ENCODE results near the gene ANKRD6. TPM values are rescaled to one million over a fixed set of nuclear protein-coding genes. Genes with fewer than 3 reads are reported as not detected.

The ANKRD6 gene
- total and polyA plus RNA-seq, 3 experiments from 2014 or later = 2.8 to 3.4 (median 3.0) TPM

DNA sequence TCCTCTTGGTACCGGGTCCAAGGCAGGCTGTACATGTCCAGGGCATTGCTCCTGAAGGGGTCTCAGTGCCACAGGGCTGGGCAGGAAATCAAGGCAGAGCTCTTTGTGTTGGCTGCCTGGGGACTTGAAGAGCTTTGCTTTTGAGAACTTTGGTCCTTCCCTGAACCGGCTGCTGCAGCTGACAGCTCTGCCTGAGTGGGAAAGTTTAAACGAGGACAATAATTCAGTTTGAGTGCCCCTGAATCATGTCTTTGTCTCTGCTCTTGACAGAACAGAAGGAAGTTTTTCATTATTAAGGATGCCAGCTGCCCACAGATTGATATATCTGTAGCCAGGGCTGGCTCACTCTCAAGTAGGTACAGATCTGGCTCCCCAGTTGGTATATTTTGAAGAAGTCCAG is 56.1 kb downstream of the ANKRD6 start:
- no peak for DNase-seq
- Mint-ChIP-seq H3K9me3 (no peaks in the 10 kb centered on the region), H3K27ac (no peak overlapping the region), H3K4me3 (no peak overlapping the region), H3K4me1 (no peaks in the 10 kb centered on the region), H3K36me3 (peaks cover 0 to 2% (median 0%) of the 10 kb centered on the region in 3 donors), H3K27me3 (peaks cover 0 to 1% of the 10 kb centered on the region in 2 donors)
- Histone ChIP-seq H3K4me1 (ENCODE audit: insufficient read depth, low read length) (no peaks in the 10 kb centered on the region), H3K9me3 (ENCODE audit: low read length) (no peaks in the 10 kb centered on the region), H3K27ac (ENCODE audit: low read depth, low read length) (no peak overlapping the region), H3K4me3 (ENCODE audit: low read length) (no peak overlapping the region), H3K36me3 (ENCODE audit: insufficient read depth, low read length) (no peaks in the 10 kb centered on the region), H3K27me3 (ENCODE audit: insufficient read depth, low read length, poor library complexity, severe bottlenecking) (no peaks in the 10 kb centered on the region)
- ChIA-PET POLR2A (no interaction called here), CTCF (no interaction called here)

DNA sequence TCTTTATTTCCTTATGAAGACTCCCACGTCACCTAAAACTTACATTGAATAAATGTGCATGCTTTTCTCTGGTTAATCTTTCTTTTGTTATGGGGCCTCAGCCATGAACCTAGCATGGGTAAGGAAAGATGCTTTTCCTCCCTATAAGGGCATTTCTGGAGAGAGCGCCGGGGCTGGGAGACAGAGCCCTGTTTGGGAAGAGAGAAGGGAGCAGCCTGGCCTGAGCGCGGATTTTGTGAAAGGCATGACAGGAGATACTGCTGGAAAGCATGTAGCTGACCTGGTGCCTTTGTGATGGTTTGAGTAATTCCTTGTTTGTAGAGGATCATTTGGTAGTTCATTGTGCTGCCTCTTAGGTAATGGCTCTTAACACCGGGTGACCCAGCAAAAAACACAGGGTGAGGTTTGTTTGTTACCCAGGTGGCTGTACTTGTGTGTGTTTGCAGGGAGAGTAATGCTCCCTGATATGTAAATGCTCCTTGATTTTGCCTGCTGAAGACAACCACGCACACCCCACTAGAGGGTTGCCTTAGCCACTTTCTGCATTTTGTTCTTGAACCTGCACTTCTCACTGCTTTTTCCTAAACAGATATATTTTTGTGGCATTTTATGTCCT is 59.2 kb downstream of the ANKRD6 start:
- Mint-ChIP-seq H3K4me3 (no peak overlapping the region), H3K4me1 (no peaks in the 10 kb centered on the region), H3K36me3 (peaks cover 0 to 2% (median 0%) of the 10 kb centered on the region in 3 donors), H3K27me3 (peaks cover 1 to 4% of the 10 kb centered on the region in 2 donors), H3K9me3 (no peaks in the 10 kb centered on the region), H3K27ac (no peak overlapping the region)
- Histone ChIP-seq H3K36me3 (ENCODE audit: insufficient read depth, low read length) (no peaks in the 10 kb centered on the region), H3K4me3 (ENCODE audit: low read length) (no peak overlapping the region), H3K27ac (ENCODE audit: low read depth, low read length) (no peak overlapping the region), H3K4me1 (ENCODE audit: insufficient read depth, low read length) (no peaks in the 10 kb centered on the region), H3K27me3 (ENCODE audit: insufficient read depth, low read length, poor library complexity, severe bottlenecking) (no peaks in the 10 kb centered on the region), H3K9me3 (ENCODE audit: low read length) (no peaks in the 10 kb centered on the region)
- ChIA-PET POLR2A (no interaction called here), CTCF (no interaction called here)
- no peak for DNase-seq

DNA sequence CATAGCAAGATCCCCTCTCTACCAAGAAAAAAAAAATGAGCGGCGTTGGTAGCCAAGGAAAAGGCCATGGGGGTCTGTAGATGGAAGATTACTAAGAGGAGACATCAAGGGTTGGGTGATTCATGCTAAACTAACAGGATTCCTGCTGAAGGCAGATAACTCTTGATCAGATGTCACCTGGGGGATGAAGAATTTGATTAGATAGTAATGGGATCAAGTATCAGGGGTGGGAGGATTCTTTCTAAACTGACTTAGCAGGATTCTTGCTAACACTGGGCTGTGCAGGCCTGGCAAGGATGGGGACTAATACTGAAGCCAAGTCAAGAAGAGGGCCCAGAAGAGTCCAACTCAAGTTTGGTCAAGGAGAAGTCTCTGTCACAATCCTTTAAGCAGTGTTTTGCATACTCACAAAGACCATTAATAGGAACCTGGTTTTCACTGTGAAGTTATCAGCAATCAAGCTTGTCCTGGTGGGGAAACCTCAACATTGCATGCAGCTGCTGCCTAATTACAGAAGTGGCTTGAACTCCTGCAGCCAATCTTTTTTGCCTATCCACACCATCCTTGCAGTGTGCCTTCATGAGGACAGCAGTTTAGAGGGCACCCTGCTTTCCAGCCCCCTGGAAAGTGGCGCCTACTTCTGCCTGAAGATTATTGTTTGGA is 61.3 kb downstream of the ANKRD6 start:
- Histone ChIP-seq H3K4me3 (ENCODE audit: low read length) (no peak overlapping the region), H3K36me3 (ENCODE audit: insufficient read depth, low read length) (no peaks in the 10 kb centered on the region), H3K4me1 (ENCODE audit: insufficient read depth, low read length) (no peaks in the 10 kb centered on the region), H3K9me3 (ENCODE audit: low read length) (no peaks in the 10 kb centered on the region), H3K27me3 (ENCODE audit: insufficient read depth, low read length, poor library complexity, severe bottlenecking) (no peaks in the 10 kb centered on the region), H3K27ac (ENCODE audit: low read depth, low read length) (no peak overlapping the region)
- peaks cover 0 to 5% (median 2%) of the 10 kb centered on the region in 3 donors for H3K36me3 Mint-ChIP-seq
- peak overlapping the region in 1 of 8 donors; percentile 80 for H3K27ac Mint-ChIP-seq
- ChIA-PET CTCF (no interaction called here), POLR2A (no interaction called here)
- no peak for DNase-seq
- H3K4me1 Mint-ChIP-seq = no peaks in the 10 kb centered on the region
- peaks cover 1 to 4% of the 10 kb centered on the region in 2 donors for H3K27me3 Mint-ChIP-seq
- peak overlapping the region in 1 of 7 donors; percentile 63 for H3K4me3 Mint-ChIP-seq
- no peaks in the 10 kb centered on the region for H3K9me3 Mint-ChIP-seq

DNA sequence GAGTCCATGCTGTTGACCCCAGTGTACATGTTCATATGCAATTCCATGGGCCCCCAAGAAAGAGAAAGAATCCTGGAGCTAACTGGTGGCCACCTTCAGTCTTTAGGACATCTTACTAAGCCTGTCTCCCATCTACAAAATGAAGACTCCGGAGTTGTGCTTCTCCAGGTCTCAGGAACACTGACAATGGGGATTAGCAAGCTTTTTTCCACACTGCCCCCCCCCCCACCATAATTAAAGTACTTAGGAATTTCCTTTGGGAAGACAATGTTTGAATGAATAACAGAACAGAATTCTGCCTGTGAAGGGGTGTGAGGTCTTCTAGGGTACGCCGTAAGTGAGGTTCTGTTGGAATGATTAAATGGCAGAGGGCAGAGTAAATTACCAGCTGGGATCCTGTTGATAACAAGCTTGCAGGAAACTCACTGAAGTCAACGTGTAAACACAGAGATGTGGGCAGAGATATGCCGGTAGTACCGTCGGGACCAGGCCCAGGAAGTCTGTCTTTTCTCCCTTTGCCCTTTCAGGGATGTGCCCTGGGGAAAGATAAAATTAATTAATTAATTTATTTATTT is 63.1 kb downstream of the ANKRD6 start:
- Mint-ChIP-seq H3K9me3 (no peaks in the 10 kb centered on the region), H3K36me3 (peaks cover 0 to 7% (median 2%) of the 10 kb centered on the region in 3 donors), H3K4me3 (no peak overlapping the region), H3K27me3 (peaks cover 1 to 4% of the 10 kb centered on the region in 2 donors), H3K4me1 (no peaks in the 10 kb centered on the region), H3K27ac (no peak overlapping the region)
- ChIA-PET POLR2A (no interaction called here), CTCF (no interaction called here)
- Histone ChIP-seq H3K4me1 (ENCODE audit: insufficient read depth, low read length) (no peaks in the 10 kb centered on the region), H3K9me3 (ENCODE audit: low read length) (no peaks in the 10 kb centered on the region), H3K27me3 (ENCODE audit: insufficient read depth, low read length, poor library complexity, severe bottlenecking) (no peaks in the 10 kb centered on the region), H3K27ac (ENCODE audit: low read depth, low read length) (no peak overlapping the region), H3K36me3 (ENCODE audit: insufficient read depth, low read length) (no peaks in the 10 kb centered on the region), H3K4me3 (ENCODE audit: low read length) (no peak overlapping the region)
- no peak for DNase-seq

DNA sequence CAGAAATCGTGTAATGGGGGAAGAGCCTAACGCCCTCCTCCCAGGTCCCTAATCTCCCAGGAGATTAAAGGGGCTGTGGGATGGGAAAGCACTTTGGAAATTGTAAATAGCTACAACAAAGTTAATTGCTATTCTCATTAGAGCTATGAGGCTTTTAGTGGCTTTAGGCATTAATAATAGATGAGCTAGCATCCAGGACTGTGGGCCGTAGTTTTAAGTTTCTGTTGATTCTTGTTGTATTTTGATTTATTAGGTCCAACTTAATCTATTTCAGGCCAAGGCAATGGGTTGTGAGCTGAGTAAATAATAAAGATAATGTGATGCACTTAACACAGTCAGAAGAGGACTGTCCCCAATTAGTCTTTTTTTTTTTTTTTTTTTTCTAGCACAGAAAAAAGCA is 67.7 kb downstream of the ANKRD6 start:
- no peaks in the 10 kb centered on the region for H3K4me1 ChIP-seq (ENCODE audit: insufficient read depth, low read length)
- H3K27ac Mint-ChIP-seq = no peak overlapping the region
- no peak overlapping the region for H3K4me3 Mint-ChIP-seq
- CTCF ChIA-PET = interaction anchor here (0.7 kb wide), 2 partner anchors 18 to 40 kb away, joined by 3 read pairs; no protein-coding TSS in a partner anchor
- no peak for DNase-seq
- H3K36me3 Mint-ChIP-seq = peaks cover 0 to 7% (median 0%) of the 10 kb centered on the region in 3 donors
- POLR2A ChIA-PET = interaction anchor here (0.5 kb wide), 1 partner anchor 194 kb away, joined by 3 read pairs; no protein-coding TSS in a partner anchor
- H3K9me3 Mint-ChIP-seq = no peaks in the 10 kb centered on the region
- peaks cover 2 to 4% of the 10 kb centered on the region in 2 donors for H3K27me3 Mint-ChIP-seq
- no peak overlapping the region for H3K27ac ChIP-seq (ENCODE audit: low read depth, low read length)
- H3K9me3 ChIP-seq (ENCODE audit: low read length) = no peaks in the 10 kb centered on the region
- no peaks in the 10 kb centered on the region for H3K4me1 Mint-ChIP-seq
- no peaks in the 10 kb centered on the region for H3K36me3 ChIP-seq (ENCODE audit: insufficient read depth, low read length)
- H3K27me3 ChIP-seq (ENCODE audit: insufficient read depth, low read length, poor library complexity, severe bottlenecking) = no peaks in the 10 kb centered on the region
- no peak overlapping the region for H3K4me3 ChIP-seq (ENCODE audit: low read length)

DNA sequence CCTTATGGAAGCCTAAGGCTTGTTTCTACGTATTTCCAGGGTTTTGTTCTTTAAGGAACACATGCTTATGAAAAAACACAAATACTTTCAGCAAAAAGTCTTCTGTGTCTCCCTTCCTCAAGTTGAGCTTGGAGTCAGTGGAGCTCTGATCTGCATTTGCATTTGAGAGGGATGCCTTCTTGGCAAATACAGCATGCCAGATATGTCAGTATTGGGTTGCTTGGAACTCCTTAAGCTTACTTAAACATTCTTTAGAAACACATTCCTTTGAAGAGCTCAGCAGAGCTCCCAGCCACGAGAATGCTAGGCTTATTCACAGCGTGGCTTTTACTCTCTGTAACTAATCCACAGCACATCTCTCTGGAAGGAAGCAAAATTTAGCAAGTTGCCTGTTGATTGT is 68.3 kb downstream of the ANKRD6 start:
- Histone ChIP-seq H3K27ac (ENCODE audit: low read depth, low read length) (no peak overlapping the region), H3K9me3 (ENCODE audit: low read length) (no peaks in the 10 kb centered on the region), H3K27me3 (ENCODE audit: insufficient read depth, low read length, poor library complexity, severe bottlenecking) (no peaks in the 10 kb centered on the region), H3K4me3 (ENCODE audit: low read length) (no peak overlapping the region), H3K4me1 (ENCODE audit: insufficient read depth, low read length) (no peaks in the 10 kb centered on the region), H3K36me3 (ENCODE audit: insufficient read depth, low read length) (no peaks in the 10 kb centered on the region)
- H3K27me3 Mint-ChIP-seq = peaks cover under 1 to 2% of the 10 kb centered on the region in 2 donors
- H3K4me3 Mint-ChIP-seq = no peak overlapping the region
- H3K4me1 Mint-ChIP-seq = no peaks in the 10 kb centered on the region
- POLR2A ChIA-PET = no interaction called here
- peaks cover 0 to 7% (median 0%) of the 10 kb centered on the region in 3 donors for H3K36me3 Mint-ChIP-seq
- no peak overlapping the region for H3K27ac Mint-ChIP-seq
- DNase-seq = no peak
- CTCF ChIA-PET = interaction anchor here (0.7 kb wide), 1 partner anchor 17 kb away, joined by 3 read pairs; no protein-coding TSS in a partner anchor
- H3K9me3 Mint-ChIP-seq = no peaks in the 10 kb centered on the region

DNA sequence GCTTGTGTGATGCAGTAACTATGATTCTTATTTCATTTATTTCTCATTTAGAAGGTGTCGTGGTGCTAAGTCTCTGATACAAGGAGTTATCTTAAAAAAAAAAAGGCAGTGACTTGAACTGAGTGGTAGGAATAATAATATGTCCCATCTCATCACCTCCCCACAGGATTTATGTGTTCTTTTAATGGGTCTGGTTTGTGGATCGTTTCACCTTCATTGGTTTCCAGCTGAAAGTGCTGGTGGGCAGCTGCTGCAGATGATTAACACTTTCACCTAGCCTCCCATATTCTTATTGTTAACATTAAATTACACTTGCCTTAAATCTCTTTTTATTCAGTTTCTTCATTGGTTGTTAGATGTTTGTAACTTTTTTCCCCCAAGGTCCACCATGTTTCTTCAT is 68.8 kb downstream of the ANKRD6 start:
- no peak for DNase-seq
- ChIA-PET POLR2A (no interaction called here), CTCF (no interaction called here)
- H3K4me1 ChIP-seq (ENCODE audit: insufficient read depth, low read length) = no peaks in the 10 kb centered on the region
- Mint-ChIP-seq H3K9me3 (no peaks in the 10 kb centered on the region), H3K4me1 (no peaks in the 10 kb centered on the region), H3K27me3 (peaks cover 0 to 2% of the 10 kb centered on the region in 2 donors), H3K4me3 (no peak overlapping the region), H3K36me3 (peaks cover 0 to 7% (median 0%) of the 10 kb centered on the region in 3 donors), H3K27ac (no peak overlapping the region)
- no peaks in the 10 kb centered on the region for H3K36me3 ChIP-seq (ENCODE audit: insufficient read depth, low read length)
- no peak overlapping the region for H3K4me3 ChIP-seq (ENCODE audit: low read length)
- no peak overlapping the region for H3K27ac ChIP-seq (ENCODE audit: low read depth, low read length)
- H3K9me3 ChIP-seq (ENCODE audit: low read length) = no peaks in the 10 kb centered on the region
- H3K27me3 ChIP-seq (ENCODE audit: insufficient read depth, low read length, poor library complexity, severe bottlenecking) = no peaks in the 10 kb centered on the region

DNA sequence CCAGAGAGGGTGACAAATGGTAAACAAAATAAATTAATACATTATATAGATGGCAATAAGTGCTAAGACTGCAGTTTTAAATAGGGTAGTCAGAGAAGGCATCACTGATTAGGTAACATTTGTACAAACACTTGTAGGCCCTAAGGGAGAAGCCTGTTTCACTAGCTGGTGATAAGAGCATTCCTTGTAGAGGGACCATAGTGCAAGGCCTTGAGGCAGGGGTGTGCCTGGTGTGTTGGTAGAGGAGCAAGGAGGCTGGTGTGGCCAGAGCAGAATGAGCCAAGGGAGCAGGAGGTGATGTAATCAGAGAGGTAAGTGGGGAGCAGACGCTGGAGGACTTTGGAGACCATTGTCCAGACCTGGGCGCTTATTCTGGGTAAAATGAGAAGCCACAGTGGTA is 70.7 kb downstream of the ANKRD6 start:
- Histone ChIP-seq H3K27ac (ENCODE audit: low read depth, low read length) (no peak overlapping the region), H3K36me3 (ENCODE audit: insufficient read depth, low read length) (no peaks in the 10 kb centered on the region), H3K4me3 (ENCODE audit: low read length) (no peak overlapping the region), H3K9me3 (ENCODE audit: low read length) (no peaks in the 10 kb centered on the region), H3K27me3 (ENCODE audit: insufficient read depth, low read length, poor library complexity, severe bottlenecking) (no peaks in the 10 kb centered on the region), H3K4me1 (ENCODE audit: insufficient read depth, low read length) (no peaks in the 10 kb centered on the region)
- Mint-ChIP-seq H3K36me3 (peaks cover 0 to 7% (median 0%) of the 10 kb centered on the region in 3 donors), H3K4me1 (no peaks in the 10 kb centered on the region), H3K9me3 (no peaks in the 10 kb centered on the region), H3K4me3 (peak overlapping the region in 1 of 7 donors; percentile 64), H3K27me3 (peaks cover 0 to 3% of the 10 kb centered on the region in 2 donors), H3K27ac (peak overlapping the region in 1 of 8 donors; percentile 31)
- ChIA-PET CTCF (no interaction called here), POLR2A (no interaction called here)
- no peak for DNase-seq

Data from CD8-positive, alpha-beta memory T cell (primary cell).